Liver (tissue), 9 donors: Measurements from ENCODE around the gene PCDHGC4. TPM values are rescaled to one million over a fixed set of nuclear protein-coding genes. Genes with fewer than 3 reads are reported as not detected.
A peak's percentile ranks its signal among the peaks of the same experiment; 100 is the strongest.

Source experiments
- DNase-seq: peaks from one replicate; pipeline ENCODE4 v3.0.0-alpha.2; 2017; ENCODE audit warnings: low spot score
- H3K27ac ChIP-seq, 2 donors: one replicate each; pipeline ENCODE4 v1.7.0; 2013; ENCODE audit warnings: inconsistent platforms in 2 of 2, low read length in 2 of 2, control low read depth in 1 of 2, low read depth in 1 of 2, mild to moderate bottlenecking in 1 of 2
- H3K27me3 ChIP-seq, 4 donors: one replicate each; pipeline versions ENCODE4 v1.6.1 to v1.7.0; 2013; ENCODE audit warnings: low read length in 3 of 4, inconsistent platforms in 1 of 4, mild to moderate bottlenecking in 1 of 4, moderate library complexity in 1 of 4; ENCODE audit not compliant: control insufficient read depth in 4 of 4, insufficient read depth in 4 of 4
- H3K36me3 ChIP-seq, 4 donors: one replicate each; pipeline versions ENCODE4 v1.6.1 to v1.7.0; 2013; ENCODE audit warnings: low read length in 3 of 4, mild to moderate bottlenecking in 3 of 4, low read depth in 1 of 4, moderate library complexity in 1 of 4; ENCODE audit not compliant: control insufficient read depth in 4 of 4, insufficient read depth in 3 of 4
- H3K4me1 ChIP-seq, 4 donors: one replicate each; pipeline versions ENCODE4 v1.6.1 to v1.7.0; 2013; ENCODE audit warnings: low read length in 3 of 4, mild to moderate bottlenecking in 3 of 4, moderate library complexity in 1 of 4; ENCODE audit not compliant: control insufficient read depth in 4 of 4, insufficient read depth in 4 of 4
- H3K4me3 ChIP-seq, 3 donors: one replicate each; pipeline versions ENCODE4 v1.6.1 to v1.7.0; 2013; ENCODE audit warnings: low read length in 3 of 3, control low read depth in 1 of 3, low read depth in 1 of 3, mild to moderate bottlenecking in 1 of 3
- H3K9ac ChIP-seq, 2 donors: one replicate each; pipeline ENCODE4 v1.7.0; 2013; ENCODE audit warnings: low read length in 2 of 2, mild to moderate bottlenecking in 2 of 2, moderate library complexity in 2 of 2, control low read depth in 1 of 2, low read depth in 1 of 2
- H3K9me3 ChIP-seq, 4 donors: one replicate each; pipeline versions ENCODE4 v1.6.1 to v1.7.0; 2013; ENCODE audit warnings: low read length in 3 of 4; ENCODE audit not compliant: control insufficient read depth in 4 of 4
- ATF3 ChIP-seq: IDR thresholded peaks from 2 replicates; pipeline ENCODE4 v1.6.1; 2016; ENCODE audit warnings: antibody characterized with exemption
- CTCF ChIP-seq: fragments of 150-350 bp; IDR thresholded peaks from 2 replicates; pipeline ENCODE4 v1.5.1; 2017; ENCODE audit warnings: improper control_type of control experiment, low read depth, low read length; ENCODE audit not compliant: missing input control
- EGR1 ChIP-seq, 2 donors: IDR thresholded peaks; 2 replicates each; pipeline ENCODE4 v1.6.1; 2016 to 2018; ENCODE audit warnings: antibody characterized with exemption in 2 of 2, low read depth in 2 of 2
- FOXA1 ChIP-seq: IDR thresholded peaks from 2 replicates; pipeline ENCODE4 v1.6.1; 2016; ENCODE audit warnings: antibody characterized with exemption
- GABPA ChIP-seq, 2 donors: IDR thresholded peaks in 1 of 2; conservative IDR thresholded peaks in 1 of 2; 2 replicates each; pipeline ENCODE4 v1.6.1; 2016; ENCODE audit warnings: antibody characterized with exemption in 2 of 2, mild to moderate bottlenecking in 1 of 2, moderate library complexity in 1 of 2
- HNF4A ChIP-seq, 2 donors: conservative IDR thresholded peaks; 2 replicates each; pipeline ENCODE4 v1.6.1; 2016; ENCODE audit warnings: antibody characterized with exemption in 2 of 2, mild to moderate bottlenecking in 2 of 2
- HNF4G ChIP-seq: IDR thresholded peaks from 2 replicates; pipeline ENCODE4 v1.6.1; 2016; ENCODE audit warnings: antibody characterized with exemption
- JUND ChIP-seq, 2 donors: IDR thresholded peaks; 2 replicates each; pipeline ENCODE4 v1.6.1; 2016; ENCODE audit warnings: antibody characterized with exemption in 2 of 2
- MAX ChIP-seq: IDR thresholded peaks from 2 replicates; pipeline ENCODE4 v1.6.1; 2016; ENCODE audit warnings: antibody characterized with exemption
- NR2F2 ChIP-seq: IDR thresholded peaks from 2 replicates; pipeline ENCODE4 v1.6.1; 2016; ENCODE audit warnings: antibody characterized with exemption
- RAD21 ChIP-seq, 2 donors: IDR thresholded peaks; 2 replicates each; pipeline ENCODE4 v1.6.1; 2016; ENCODE audit warnings: antibody characterized with exemption in 2 of 2, mild to moderate bottlenecking in 2 of 2
- REST ChIP-seq: IDR thresholded peaks from 2 replicates; pipeline ENCODE4 v1.6.1; 2016; ENCODE audit warnings: antibody characterized with exemption, mild to moderate bottlenecking
- RXRA ChIP-seq, 2 donors: IDR thresholded peaks; 2 replicates each; pipeline ENCODE4 v1.6.1; 2017 to 2018; ENCODE audit warnings: antibody characterized with exemption in 2 of 2, mild to moderate bottlenecking in 1 of 2
- SP1 ChIP-seq: IDR thresholded peaks from 2 replicates; pipeline ENCODE4 v1.6.1; 2018; ENCODE audit warnings: antibody characterized with exemption, mild to moderate bottlenecking
- TAF1 ChIP-seq: conservative IDR thresholded peaks from 2 replicates; pipeline ENCODE4 v1.6.1; 2016; ENCODE audit warnings: antibody characterized with exemption, mild to moderate bottlenecking
- YY1 ChIP-seq: IDR thresholded peaks from 2 replicates; pipeline ENCODE4 v1.6.1; 2016; ENCODE audit warnings: antibody characterized with exemption, mild to moderate bottlenecking
- ZBTB33 ChIP-seq: IDR thresholded peaks from 2 replicates; pipeline ENCODE4 v1.6.1; 2016; ENCODE audit warnings: antibody characterized with exemption
- WGBS: extraction: QIAGEN DNeasy Blood & Tissue Kit; methylation state at CpG from one replicate; pipeline ENCODE4 v1.1.7; 2013; 5-methylcytosine and 5-hydroxymethylcytosine counted together
- polyA plus RNA-seq, 2 donors: library from polyadenylated mRNA; stranded (reverse) in 1 of 2; unstranded in 1 of 2; fragments of 200-250 nt in 1 of 2; fragments of >200 nt in 1 of 2; fragmentation: Nextera tagmentation in 1 of 2; extraction: Ambion mirVana in 1 of 2; gene quantifications; one replicate each; pipeline versions ENCODE4 v1.2.1 to v1.2.3, GENCODE V29; 2013 to 2015
- total RNA-seq, 2 donors: library from RNA; depleted of rRNA; stranded (reverse); fragments of >200 nt; gene quantifications; one replicate each; pipeline ENCODE4 v1.2.3, GENCODE V29; 2014
- donor health status: healthy.
- donor health status: healthy.
- donor health status: healthy.
- donor health status: healthy.
- donor health status: healthy.

The PCDHGC4 gene
- total and polyA plus RNA-seq, 4 donors = 0.33 to 1.4 TPM; not detected in 2

- H3K27me3 ChIP-seq = no peaks in the 10 kb centered on the region
- no peak overlapping the region for H3K27ac ChIP-seq
- H3K9me3 ChIP-seq = no peaks in the 10 kb centered on the region
- no peak overlapping the region for H3K9ac ChIP-seq
- H3K36me3 ChIP-seq = peaks cover 4 to 51% (median 45%) of the 10 kb centered on the region in 4 donors
- peaks cover 4 to 36% (median 31%) of the 10 kb centered on the region in 4 donors for H3K4me1 ChIP-seq
- TF ChIP-seq EGR1 (IDR thresholded peaks at IDR 0.05; ENCODE audit: low read depth in 2 of 2) (no peak), YY1 (no peak), RAD21 (IDR thresholded peaks at IDR 0.05) (no peak), ZBTB33 (no peak), REST (no peak), MAX (no peak), HNF4G (no peak), HNF4A (conservative IDR thresholded peaks at IDR 0.05) (no peak)
- no peak for DNase-seq
- WGBS = 93% methylated on average over 8 of the region's 8 CpGs
- no peak overlapping the region for H3K4me3 ChIP-seq
Observed at GRCh38 chr5:141523991-141524390, 39.2 kb downstream of the PCDHGC4 start.

GRCh38 chr5:141524604-141525597 lies 40.1 kb downstream of the PCDHGC4 start:
- no peaks in the 10 kb centered on the region for H3K27me3 ChIP-seq
- H3K4me3 ChIP-seq = no peak overlapping the region
- peaks cover 7 to 45% (median 38%) of the 10 kb centered on the region in 4 donors for H3K4me1 ChIP-seq
- peak overlapping the region; percentile 80 to 90 for H3K27ac ChIP-seq
- DNase-seq = peak; percentile 82
- H3K36me3 ChIP-seq = peaks cover 1 to 42% (median 40%) of the 10 kb centered on the region in 4 donors
- H3K9me3 ChIP-seq = no peaks in the 10 kb centered on the region
- peak overlapping the region in 1 of 2 donors; percentile 26 for H3K9ac ChIP-seq
- 32% methylated on average over 12 of the region's 12 CpGs for WGBS
- TF ChIP-seq TAF1 = no peak
- TF ChIP-seq HNF4G = peak; percentile 91
- TF ChIP-seq REST = peak; percentile 35
- peak; percentile 94 for TF ChIP-seq SP1
- TF ChIP-seq YY1 = peak; percentile 71
- TF ChIP-seq EGR1 (IDR thresholded peaks at IDR 0.05; ENCODE audit: low read depth in 2 of 2) = peak; percentile 18 to 66
- TF ChIP-seq HNF4A (conservative IDR thresholded peaks at IDR 0.05) = peak; percentile 96 to 97
- TF ChIP-seq ATF3 = no peak
- peak; percentile 86 for TF ChIP-seq MAX
- peak; percentile 99 for TF ChIP-seq CTCF
- peak; percentile 96 for TF ChIP-seq RXRA (IDR thresholded peaks at IDR 0.05)
- TF ChIP-seq GABPA (IDR thresholded peaks at IDR 0.05 in 1 of 2, conservative IDR thresholded peaks at IDR 0.05 in 1 of 2) = no peak
- peak; percentile 95 to 96 for TF ChIP-seq RAD21 (IDR thresholded peaks at IDR 0.05)
- peak; percentile 69 to 71 for TF ChIP-seq JUND (IDR thresholded peaks at IDR 0.05)
- TF ChIP-seq NR2F2 = peak; percentile 83
- TF ChIP-seq FOXA1 = peak; percentile 78
